SK-N-MC (cell line): ENCODE results near the gene PRKCG.
"Not testable (repeated sequence)": the region's sequence is repeated elsewhere in the genome, so short reads cannot be mapped to it uniquely, and the experiment has no call there.

Source experiments
- DNase-seq: peaks from one replicate; pipeline ENCODE4 v3.0.0-alpha.2; 2011; ENCODE audit warnings: low read depth, low spot score
- H3K27ac ChIP-seq: fragments of 200-600 bp; sonication (generic); 2 replicates; pipeline ENCODE4 v1.5.1; 2016; ENCODE audit warnings: mixed run types
- H3K36me3 ChIP-seq: fragments of 200-600 bp; sonication (generic); 2 replicates; pipeline ENCODE4 v1.6.1; 2017; ENCODE audit warnings: antibody characterized with exemption, low read length, mixed read lengths; ENCODE audit not compliant: insufficient read depth
- H3K4me3 ChIP-seq: fragments of 200-600 bp; sonication (generic); 2 replicates; pipeline ENCODE4 v1.5.1; 2016
- H3K9ac ChIP-seq: fragments of 200-600 bp; sonication (generic); 2 replicates; pipeline ENCODE4 v1.8.0; 2017; ENCODE audit warnings: mixed run types, mixed read lengths; ENCODE audit not compliant: insufficient read length
- H3K9me3 ChIP-seq: fragments of 200-600 bp; sonication (generic); 2 replicates; pipeline ENCODE4 v1.6.1; 2017; ENCODE audit warnings: low read depth, mild to moderate bottlenecking, antibody characterized with exemption, low read length, moderate library complexity, mixed read lengths
- EZH2 ChIP-seq: fragments of 200-600 bp; sonication (generic); IDR thresholded peaks from one replicate; pipeline ENCODE4 v1.6.1; 2017; ENCODE audit warnings: antibody characterized with exemption
- FOXP2 ChIP-seq: optimal IDR thresholded peaks from 2 replicates; pipeline ENCODE3; 2011; ENCODE audit warnings: mild to moderate bottlenecking, moderate library complexity; ENCODE audit not compliant: insufficient read depth; ENCODE audit errors: extremely low read length, control extremely low read depth
- POLR2AphosphoS5 ChIP-seq: IDR thresholded peaks from 2 replicates; pipeline ENCODE4 v1.6.1; 2012; ENCODE audit warnings: mild to moderate bottlenecking, low read depth, low read length, borderline replicate concordance

Gene PRKCG

GRCh38 chr19:53864308-53864836 lies 17.6 kb upstream of the PRKCG start:
- no peak for TF ChIP-seq EZH2
- TF ChIP-seq FOXP2, result no peak
- no peak for TF ChIP-seq POLR2AphosphoS5
- no peaks in the 10 kb centered on the region for H3K36me3 ChIP-seq
- H3K9me3 ChIP-seq, result no peaks in the 10 kb centered on the region
- H3K27ac ChIP-seq, result no peak overlapping the region
- no peak for DNase-seq
- no peak overlapping the region for H3K9ac ChIP-seq
- H3K4me3 ChIP-seq, result no peak overlapping the region

GRCh38 chr19:53865523-53865917 lies 16.5 kb upstream of the PRKCG start:
- Histone ChIP-seq H3K27ac (no peak overlapping the region), H3K9ac (no peak overlapping the region), H3K36me3 (no peaks in the 10 kb centered on the region), H3K4me3 (no peak overlapping the region), H3K9me3 (no peaks in the 10 kb centered on the region)
- no peak for DNase-seq
- no peak for TF ChIP-seq FOXP2
- no peak for TF ChIP-seq POLR2AphosphoS5
- no peak for TF ChIP-seq EZH2

- H3K27ac ChIP-seq, result no peak overlapping the region
- no peaks in the 10 kb centered on the region for H3K9me3 ChIP-seq
- DNase-seq, result no peak
- no peaks in the 10 kb centered on the region for H3K36me3 ChIP-seq
- H3K9ac ChIP-seq, result no peak overlapping the region
- TF ChIP-seq EZH2 (no peak), FOXP2 (no peak)
- H3K4me3 ChIP-seq, result no peak overlapping the region
Measured at GRCh38 chr19:53865918-53866864, 15.8 kb upstream of the PRKCG start.

GRCh38 chr19:53866865-53867224 lies 15.2 kb upstream of the PRKCG start:
- no peaks in the 10 kb centered on the region for H3K36me3 ChIP-seq
- peak overlapping the region; percentile 80 for H3K4me3 ChIP-seq
- no peaks in the 10 kb centered on the region for H3K9me3 ChIP-seq
- peak overlapping the region; percentile 49 for H3K9ac ChIP-seq
- peak overlapping the region; percentile 57; the same call in 1 of the 2 replicates for H3K27ac ChIP-seq
- DNase-seq, result no peak
- TF ChIP-seq EZH2 (no peak), FOXP2 (no peak), POLR2AphosphoS5 (no peak)

GRCh38 chr19:53867225-53868090 lies 14.5 kb upstream of the PRKCG start, which contains the start of gene MYADM:
TSS of gene MYADM (plus strand) at chr19:53867883. CDS start at chr19:53873530, 5,647 bp downstream.
- peak; percentile 65 for DNase-seq
- Histone ChIP-seq H3K27ac (peak within 1 kb of the TSS; percentile 57; the same call in 1 of the 2 replicates), H3K9me3 (no peaks in the 10 kb centered on the region), H3K36me3 (no peaks in the 10 kb centered on the region), H3K9ac (peak within 1 kb of the TSS; percentile 77), H3K4me3 (peak within 1 kb of the TSS; percentile 80)
- TF ChIP-seq FOXP2 (peak; percentile 16), EZH2 (no peak), POLR2AphosphoS5 (no peak)

GRCh38 chr19:53868091-53868891 lies 13.7 kb upstream of the PRKCG start:
- Histone ChIP-seq H3K9me3 (no peaks in the 10 kb centered on the region), H3K9ac (peak overlapping the region; percentile 77), H3K36me3 (no peaks in the 10 kb centered on the region), H3K27ac (peak overlapping the region; percentile 48; the same call in 1 of the 2 replicates), H3K4me3 (peak overlapping the region; percentile 80)
- no peak for DNase-seq
- TF ChIP-seq POLR2AphosphoS5, result no peak
- no peak for TF ChIP-seq EZH2
- no peak for TF ChIP-seq FOXP2

- TF ChIP-seq POLR2AphosphoS5 (0 out of 2 replicates have a peak, but pooled peaks have one; percentile 13), EZH2 (no peak)
- Histone ChIP-seq H3K36me3 (no peaks in the 10 kb centered on the region; the same call in 1 of the 2 replicates), H3K4me3 (peak overlapping the region; percentile 80), H3K27ac (peak overlapping the region; percentile 68), H3K9ac (peak overlapping the region; percentile 77), H3K9me3 (no peaks in the 10 kb centered on the region)
- DNase-seq, result no peak
Measured at GRCh38 chr19:53868892-53869804, 12.8 kb upstream of the PRKCG start.

GRCh38 chr19:53869805-53870484 lies 12.1 kb upstream of the PRKCG start:
- DNase-seq, H3K9me3 ChIP-seq, H3K36me3 ChIP-seq: not testable (repeated sequence)
- Histone ChIP-seq H3K9ac (peak overlapping the region; percentile 77), H3K4me3 (peak overlapping the region; percentile 80), H3K27ac (peak overlapping the region; percentile 68; the same call in 1 of the 2 replicates)
